Amniotic epithelial cell (primary cell): ENCODE data around the gene ZNF695.
"Not testable (repeated sequence)": the region's sequence is repeated elsewhere in the genome, so short reads cannot be mapped to it uniquely, and the experiment has no call there.

Source experiments
- DNase-seq: peaks from one replicate; pipeline ENCODE4 v3.0.0-alpha.2; 2010; ENCODE audit warnings: low read depth

Gene ZNF695

DNA sequence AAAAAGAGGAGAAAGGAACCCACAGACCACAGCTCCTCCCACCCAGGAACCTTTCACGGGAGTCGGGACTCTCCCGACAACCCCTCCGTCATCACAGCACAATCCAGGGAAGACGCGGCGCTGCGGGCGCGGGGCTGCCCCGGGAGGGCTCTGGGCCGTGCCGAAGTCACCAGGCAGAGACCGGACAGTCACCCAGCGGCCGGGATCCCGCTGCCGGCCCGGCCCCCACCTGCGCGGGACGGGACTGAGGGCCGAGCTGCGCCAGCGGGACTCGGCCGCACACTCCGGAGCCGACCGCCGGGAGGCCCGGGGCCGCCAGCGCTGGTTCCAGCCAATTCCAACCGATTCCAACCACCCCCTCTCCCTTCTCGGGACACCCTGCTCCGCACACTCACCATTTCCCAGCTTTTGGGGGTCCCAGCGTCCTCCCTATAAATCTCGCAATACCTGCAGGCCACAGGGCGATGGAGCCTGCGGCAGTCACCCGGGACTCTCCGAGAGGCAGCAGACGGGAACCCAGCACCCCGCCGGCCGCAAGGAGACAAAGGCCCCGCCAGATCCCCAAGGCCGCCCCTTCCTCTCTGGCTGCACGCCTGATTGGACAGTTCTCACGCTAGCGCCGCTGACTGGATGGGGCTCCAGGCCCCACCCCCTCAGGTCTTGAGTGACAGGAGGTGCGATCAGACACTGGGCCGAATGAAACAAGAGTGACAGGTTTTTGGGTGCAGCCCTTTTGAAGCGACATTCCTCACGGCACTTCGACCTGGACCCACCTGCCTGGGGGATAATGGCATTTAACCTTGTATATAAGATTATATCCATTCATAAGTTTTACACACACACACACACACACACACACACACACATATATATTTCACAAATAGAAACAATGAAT lies at the start of gene ZNF695:
Gene ZNF695 (minus strand): TSS at position 547 of the 895 bp plus-strand sequence. CDS start 149 bp downstream, at position 398.
- DNase-seq, result peak; percentile 94

DNA sequence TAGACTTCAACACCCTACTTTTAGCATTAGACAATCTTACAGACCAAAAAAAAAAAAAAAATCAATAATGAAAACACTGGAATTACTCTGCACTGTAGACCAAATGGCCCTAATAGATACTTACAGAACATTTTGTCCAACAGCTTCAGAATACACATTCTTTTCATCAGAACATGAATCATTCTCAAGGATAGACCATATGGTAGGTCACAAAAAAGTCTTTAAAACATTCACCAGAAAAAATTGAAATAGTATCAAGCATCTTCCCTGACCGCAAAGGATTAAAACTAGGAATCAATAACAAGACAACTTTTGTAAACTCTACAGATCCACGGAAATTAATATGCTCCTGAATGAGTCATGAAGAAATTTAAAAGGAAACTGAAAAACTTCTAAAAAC lies 48.2 kb upstream of the ZNF695 start:
- no peak for DNase-seq

DNA sequence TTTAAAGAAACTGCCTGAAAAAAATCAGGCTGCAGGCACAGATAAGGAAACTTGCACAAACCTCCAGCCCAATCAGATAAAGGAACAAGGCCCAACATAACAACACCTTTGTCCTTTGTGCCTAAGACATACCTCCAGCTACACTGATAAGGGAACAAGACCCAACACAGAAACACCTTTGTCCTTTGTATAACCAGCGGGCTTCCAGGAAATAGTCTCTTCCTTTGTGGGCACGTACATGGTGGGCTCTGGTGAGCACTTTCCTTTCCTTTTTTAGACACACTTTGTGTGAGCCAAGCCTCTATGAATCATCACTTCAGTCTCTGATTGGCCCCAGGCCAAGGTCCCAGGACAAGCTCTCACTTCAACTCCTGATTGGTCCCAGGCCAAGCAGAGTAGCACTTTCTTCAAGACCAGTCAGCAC lies 47.1 kb upstream of the ZNF695 start:
- peak; percentile 16 for DNase-seq

DNA sequence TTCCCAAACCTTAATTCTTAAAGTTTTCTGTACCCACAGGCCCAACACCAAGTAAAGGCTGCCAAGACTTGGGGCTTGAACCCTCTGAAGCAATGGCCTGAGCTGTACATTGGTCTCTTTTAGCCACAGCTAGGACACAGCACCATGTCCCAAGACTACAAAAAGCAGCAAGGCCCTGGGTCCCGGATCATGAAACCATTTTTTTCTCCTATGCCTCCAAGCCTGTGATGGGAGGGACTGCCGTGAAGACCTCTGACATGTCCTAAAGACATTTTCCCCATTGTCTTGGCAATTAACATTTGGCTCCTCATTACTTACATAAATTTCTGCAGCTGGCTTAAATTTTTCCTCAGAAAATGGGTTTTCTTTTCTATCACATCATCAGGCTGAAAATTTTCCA lies 39.8 kb upstream of the ZNF695 start:
- DNase-seq, result no peak

DNA sequence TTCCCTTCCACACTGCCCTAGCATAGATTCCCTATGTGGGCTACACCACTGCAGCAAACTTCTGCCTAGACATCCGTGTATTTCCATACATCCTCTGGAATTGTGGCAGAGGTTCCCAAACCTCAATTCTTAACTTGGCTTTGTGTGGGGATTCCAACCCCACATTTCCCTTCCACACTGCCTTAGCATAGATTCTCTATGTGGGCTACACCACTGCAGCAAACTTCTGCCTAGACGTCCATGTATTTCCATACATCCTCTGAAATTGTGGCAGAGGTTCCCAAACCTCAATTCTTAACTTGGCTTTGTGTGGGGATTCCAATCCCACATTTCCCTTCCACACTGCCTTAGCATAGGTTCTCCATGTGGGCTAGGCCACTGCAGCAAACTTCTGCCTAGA lies 39.4 kb upstream of the ZNF695 start:
- no peak for DNase-seq

DNA sequence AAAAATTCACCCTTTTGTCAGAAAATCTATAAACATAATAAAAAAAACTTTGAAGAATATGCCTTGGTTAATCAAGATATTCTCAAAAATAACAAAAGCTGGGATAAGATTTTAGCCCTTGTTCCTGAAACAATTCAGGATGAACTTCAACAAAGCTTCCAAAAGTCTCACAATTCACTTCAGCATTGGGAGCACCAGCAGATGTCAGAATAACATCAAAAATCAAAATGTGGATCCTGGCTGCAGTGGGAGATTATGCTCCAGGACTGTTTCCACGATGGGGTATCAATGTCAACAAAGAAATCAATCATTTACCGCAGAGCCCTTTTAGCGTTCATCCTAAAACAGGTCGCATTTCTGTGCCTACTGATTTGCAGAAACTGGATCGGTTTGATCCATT lies 35.5 kb upstream of the ZNF695 start:
- no peak for DNase-seq

DNA sequence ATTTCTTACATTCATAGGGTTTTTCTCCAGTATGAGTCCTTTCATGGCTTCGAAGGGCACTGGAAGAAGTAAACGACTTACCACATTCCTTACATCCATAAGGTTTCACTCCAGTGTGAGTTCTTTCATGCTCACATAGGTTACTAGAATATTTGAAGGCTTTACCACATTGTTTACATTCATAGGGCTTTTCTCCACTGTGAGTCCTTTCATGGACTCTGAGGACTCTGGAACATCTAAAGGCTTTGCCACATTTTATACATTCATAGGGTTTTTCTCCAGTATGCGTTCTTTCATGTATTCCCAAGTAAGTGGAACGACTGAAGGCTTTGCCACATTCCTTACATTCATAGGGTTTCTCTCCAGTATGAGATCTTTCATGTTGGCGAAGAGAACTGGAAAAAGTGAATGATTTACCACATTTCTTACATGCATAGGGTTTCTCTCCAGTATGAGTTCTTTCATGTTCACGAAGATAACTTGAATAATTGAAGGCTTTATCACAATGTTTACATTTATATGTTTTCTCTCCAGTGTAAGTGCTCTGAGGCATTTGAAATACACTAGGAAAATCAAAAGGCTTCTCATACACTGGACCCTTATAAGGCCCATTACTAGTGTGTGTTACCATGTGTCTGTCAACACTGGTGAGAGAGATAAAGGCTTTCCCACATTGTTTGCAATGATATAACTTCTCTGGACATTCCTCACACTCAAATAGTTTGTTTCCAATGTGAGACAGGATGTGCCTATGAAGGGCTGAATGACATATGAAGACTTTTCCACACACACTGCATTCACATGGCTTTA lies 29.9 kb upstream of the ZNF695 start:
- DNase-seq, result no peak

DNA sequence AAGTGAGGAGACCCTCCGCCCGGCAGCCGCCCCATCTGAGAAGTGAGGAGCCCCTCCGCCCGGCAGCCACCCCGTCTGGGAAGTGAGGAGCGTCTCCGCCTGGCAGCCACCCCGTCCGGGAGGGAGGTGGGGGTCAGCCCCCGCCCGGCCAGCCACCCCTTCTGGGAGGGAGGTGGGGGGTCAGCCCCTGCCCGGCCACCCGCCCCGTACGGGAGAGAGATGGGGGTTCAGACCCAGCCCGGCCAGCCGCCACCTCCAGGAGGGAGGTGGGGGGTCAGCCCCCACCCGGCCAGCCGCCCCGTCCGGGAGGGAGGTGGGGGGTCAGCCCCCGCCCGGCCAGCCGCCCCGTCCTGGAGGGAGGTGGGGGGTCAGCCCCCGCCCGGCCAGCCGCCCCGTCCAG lies 24.4 kb upstream of the ZNF695 start:
- not testable (repeated sequence) for DNase-seq

DNA sequence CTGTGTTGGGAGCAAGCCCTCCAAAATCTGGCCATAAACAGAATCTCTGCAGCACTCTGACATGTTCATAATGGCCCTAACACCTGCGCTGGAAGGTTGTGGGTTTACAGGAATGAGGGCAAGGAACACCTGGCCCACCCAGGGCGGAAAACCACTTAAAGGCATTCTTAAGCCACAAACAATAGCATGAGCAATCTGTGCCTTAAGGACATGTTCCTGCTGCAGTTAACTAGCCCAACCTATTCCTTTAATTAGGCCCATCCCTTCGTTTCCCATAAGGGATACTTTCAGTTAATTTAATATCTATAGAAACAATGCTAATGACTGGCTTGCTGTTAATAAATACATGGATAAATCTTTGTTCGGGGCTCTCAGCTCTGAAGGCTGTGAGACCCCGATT lies 16.8 kb upstream of the ZNF695 start:
- not testable (repeated sequence) for DNase-seq

DNA sequence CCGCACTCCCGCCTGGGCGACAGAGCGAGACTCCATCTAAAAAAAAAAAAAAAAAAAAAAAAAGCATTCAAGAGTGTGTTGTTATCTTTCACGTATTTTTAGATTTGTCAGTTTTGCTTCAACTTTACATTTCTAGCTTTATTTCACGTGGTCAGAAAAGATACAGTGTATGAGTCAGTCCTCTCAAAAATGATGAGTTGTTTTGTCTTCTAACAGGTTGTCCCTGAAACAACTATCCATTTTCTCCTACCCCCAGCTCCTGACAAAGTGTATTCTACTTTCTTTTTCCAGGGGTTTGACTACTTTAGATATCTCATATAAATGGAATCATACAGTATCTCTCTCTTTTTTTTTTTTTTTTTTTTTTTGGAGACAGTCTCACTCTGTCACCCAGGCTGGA lies 5.5 kb upstream of the ZNF695 start:
- no peak for DNase-seq

DNA sequence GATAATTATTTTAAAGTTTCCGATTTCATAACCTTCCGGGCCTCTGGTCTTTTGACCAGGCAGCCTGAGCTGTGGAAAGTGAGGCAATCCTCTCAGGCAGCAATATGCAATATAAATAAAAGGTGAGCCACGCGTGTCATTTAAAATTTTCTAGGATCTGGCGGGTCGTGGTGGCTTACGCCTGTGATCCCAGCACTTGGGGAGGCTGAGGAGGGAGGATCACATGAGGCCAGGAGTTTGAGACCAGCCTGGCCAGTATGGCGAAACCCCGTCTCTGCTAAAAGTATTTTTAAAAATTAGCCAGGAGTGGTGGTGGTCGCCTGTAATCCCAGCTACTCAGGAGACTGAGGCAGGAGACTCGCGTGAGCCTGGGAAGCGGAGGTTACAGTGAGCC lies 546 bp upstream of the ZNF695 start:
- DNase-seq, result no peak

DNA sequence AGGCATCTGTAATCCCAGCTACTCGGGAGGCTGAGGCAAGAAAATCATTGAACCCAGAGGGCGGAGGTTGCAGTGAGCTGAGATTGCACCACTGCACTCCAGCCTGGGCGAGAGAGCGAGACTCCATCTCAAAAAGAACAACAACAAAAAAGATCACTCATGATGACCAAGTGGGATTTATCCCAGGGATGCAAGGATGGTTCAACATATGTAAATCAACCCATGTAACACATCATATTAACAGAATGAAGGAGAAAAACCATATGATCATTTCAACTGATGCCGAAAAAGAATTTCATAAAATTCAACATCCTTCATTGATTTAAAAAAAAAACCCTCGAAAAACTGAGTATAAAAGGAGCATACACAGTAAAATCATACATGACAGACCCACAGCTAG lies 3.8 kb downstream of the ZNF695 start:
- not testable (repeated sequence) for DNase-seq

DNA sequence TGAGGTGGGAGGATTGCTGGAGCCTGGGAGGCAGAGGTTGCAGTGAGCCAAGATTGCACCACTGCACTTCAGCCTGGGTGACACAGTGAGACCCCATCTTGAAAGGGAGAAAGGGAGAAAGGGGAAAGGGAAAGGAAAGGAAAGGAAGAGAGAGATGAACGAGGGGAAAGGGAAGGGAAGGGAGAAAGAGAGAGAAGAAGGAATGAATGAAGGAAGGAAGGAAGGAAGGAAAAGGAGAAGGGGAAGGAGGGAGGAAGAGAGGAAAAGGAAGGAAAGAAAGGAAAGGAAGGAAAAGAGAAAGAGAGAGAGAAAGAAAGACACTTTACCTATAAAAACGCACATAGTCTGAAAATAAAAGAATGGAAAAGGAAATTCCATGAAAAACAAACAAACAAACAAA lies 18.0 kb downstream of the ZNF695 start:
- no peak for DNase-seq

DNA sequence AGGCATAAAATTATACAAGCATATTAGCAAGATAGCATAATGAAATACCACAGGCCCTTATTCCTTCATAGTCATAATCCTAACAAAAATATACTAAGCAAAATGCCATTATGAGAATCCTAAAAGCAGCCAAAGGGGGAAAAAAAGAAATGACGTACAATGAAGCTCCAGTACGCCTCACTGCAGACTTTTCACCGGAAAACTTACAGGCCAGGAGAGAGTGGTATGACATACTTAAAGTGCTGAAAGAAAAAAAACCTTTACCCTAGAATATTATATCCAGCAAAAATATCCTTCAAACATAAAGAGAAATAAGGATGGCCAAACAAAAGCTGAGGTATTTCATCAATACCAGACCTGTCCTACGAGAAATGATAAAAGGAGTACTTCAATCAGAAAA lies 19.5 kb downstream of the ZNF695 start:
- no peak for DNase-seq

DNA sequence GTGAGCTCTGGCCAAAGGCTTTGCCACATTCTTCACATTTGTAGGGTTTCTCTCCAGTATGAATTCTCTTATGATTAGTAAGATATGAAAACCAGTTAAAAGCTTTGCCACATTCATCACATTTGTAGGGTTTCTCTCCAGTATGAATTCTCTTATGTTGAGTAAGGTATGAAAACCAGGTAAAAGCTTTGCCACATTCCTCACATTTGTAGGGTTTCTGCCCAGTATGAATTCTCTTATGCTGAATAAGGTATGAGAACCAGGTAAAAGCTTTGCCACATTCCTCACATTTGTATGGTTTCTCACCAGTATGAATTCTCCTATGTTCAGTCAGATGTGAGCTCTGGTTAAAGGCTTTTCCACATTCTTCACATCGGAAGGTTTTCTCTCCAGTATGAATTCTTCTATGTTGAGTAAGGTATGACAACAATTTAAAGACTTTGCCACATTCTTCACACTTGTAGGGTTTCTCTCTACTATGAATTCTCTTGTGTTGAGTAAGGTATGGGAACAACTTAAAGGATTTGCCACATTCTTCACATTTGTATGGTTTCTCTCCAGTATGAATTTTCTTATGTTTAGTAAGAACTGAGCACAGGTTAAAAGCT lies 20.7 kb downstream of the ZNF695 start:
- peak; percentile 1 for DNase-seq

DNA sequence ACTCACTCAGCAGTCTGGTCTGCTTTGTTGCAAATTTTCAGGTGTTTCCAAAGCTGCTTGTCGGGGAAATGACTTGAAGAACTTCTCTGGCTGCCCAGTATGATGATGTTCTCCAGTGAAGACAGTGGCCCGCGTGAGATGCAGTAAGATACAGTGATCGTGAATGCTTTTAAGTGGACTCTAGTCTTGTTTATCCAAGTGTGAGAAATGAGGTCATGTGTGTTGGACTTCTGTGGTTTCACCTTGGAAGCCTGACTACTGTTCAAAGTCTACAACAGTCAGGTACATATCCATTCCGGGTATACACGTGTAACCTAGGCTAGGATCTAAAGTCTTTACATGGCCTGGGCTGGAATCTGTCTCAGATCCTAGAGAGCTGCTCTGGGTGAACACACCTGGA lies 29.1 kb downstream of the ZNF695 start:
- DNase-seq, result no peak

DNA sequence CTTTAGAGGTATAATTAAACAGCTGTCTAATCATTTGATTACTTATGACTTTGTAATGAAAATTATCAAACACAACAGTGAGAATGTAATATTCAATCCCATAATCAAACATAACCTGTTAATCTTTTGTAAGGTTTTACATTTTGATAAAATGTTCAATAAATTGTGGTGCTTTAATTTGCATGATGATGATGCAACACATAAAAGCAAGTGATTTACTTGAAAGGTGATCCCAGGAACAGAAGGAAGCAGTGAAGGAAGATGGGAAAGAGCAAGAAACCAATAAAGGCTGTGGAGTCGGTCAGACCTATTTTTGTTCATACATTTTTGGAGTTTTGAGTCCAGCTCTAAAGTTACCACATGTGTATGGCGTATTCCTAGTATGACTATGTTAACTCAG lies 29.6 kb downstream of the ZNF695 start:
- no peak for DNase-seq

DNA sequence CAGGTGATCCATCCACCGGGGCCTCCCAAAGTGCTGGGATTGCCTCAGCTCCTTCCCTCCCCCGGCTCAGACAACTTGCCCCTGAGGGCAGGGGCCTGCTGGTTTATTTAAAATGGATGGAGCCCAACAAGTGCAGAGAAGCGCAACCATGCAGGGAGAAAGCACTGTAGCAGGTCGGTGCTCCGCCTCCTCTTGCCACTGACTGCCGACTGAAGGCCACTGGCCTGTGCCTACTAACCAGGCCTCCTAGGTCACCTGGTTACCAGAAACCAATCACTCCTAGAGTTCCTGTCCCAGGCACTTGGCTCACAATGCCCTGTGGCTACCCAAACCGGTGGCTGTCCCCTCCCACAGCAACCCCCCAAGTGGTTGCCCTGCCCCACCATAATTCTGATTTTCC lies 35.9 kb downstream of the ZNF695 start:
- DNase-seq, result no peak

DNA sequence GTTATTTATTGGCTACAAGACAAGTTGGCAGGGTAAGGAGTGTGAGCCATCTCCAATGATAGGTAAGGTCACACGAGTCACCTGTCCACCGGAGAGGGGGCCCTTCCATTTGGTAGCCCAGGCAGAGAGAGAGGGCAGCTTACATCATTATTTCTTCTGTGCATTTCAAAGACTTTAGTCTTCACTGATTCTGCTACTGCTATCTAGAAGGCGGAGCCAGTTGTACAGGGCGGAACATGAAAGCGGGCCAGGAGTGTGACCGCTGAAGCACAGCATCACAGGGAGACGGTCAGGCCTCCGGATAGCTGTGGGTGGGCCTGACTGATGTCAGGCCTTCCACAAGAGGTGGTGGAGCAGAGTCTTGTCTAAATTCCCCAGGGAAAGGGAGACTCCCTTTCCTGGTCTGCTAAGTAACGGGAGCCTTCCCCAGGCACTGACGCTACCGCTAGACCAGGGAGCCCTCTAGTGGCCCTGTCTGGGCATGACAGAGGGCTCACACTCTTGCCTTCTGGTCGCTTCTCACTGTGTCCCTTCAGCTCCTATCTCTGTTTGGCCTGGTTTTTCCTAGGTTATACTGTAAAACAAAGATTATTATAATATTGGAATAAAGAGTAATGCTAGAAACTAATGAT lies 36.7 kb downstream of the ZNF695 start:
- peak; percentile 59 for DNase-seq

DNA sequence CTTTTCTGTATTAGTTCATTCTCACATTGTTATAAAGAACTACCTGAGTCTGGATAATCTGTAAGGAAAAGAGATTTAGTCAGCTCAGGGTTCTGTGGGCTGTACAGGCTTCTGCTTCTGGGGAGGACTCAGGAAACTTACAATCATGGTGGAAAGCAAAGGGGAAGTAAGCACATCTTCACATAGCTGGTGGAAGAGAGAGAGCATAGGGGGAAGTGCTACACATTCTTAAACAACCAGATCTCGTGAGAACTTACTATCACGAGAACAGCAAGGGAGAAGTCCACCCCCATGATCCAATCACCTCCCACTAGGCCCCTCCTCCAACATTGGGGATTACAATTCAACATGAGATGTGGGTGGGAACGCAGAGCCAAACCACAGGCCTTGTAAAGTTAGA lies 38.2 kb downstream of the ZNF695 start:
- no peak for DNase-seq

DNA sequence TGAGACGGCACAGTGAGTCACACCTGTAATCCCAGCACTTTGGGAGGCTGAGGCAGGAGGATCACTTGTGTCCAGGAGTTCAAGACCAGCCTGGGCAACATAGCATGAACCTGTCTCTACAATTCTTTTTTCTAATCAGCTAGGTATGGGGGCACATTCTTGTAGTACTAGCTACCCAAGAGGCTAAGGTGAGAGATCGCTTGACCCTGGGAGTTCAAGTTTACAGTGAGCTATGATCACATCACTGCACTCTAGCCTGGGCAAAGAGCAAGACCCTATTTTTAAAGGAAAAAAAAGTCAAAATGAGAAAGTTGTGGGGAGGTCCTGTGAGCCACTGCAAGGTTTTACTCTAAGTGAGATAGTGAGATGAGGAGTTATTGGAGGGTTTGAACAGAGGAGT lies 41.4 kb downstream of the ZNF695 start:
- no peak for DNase-seq

DNA sequence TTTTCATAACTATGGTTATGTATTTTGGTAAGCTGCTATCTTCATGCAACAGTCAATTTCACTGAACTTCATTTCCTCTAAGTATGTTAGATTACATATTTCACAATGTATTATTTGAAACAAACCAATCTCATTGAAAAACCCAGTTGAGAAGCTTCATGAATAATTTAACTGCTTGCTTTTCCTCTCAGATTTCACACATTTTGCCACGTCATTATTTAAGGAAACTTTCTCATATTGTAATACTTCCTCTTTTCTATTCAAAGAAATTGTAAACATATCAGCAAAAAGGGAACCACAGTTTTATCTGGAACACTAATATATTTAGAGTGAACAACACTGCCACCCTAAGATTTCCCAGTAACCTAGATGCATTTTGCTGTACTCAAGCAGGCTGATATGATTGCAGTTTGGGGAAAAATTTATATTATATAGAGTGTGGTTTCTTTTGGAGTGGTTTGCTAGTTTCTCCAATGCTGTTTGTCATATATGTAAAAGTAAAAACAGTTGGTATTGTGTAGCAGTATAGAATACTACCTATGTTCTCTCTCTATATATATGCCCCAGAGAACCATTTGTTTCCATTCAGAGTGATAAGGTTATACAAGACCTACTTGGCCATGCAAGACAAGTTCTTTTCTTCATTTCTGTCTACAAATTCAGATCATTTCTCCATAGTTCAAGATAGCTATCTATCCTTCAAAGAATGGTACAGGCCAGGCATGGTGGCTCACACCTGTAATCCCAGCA lies 47.7 kb downstream of the ZNF695 start:
- peak; percentile 8 for DNase-seq
